Measurements from ENCODE around the gene HDAC4.

HDAC4 gene

DNA sequence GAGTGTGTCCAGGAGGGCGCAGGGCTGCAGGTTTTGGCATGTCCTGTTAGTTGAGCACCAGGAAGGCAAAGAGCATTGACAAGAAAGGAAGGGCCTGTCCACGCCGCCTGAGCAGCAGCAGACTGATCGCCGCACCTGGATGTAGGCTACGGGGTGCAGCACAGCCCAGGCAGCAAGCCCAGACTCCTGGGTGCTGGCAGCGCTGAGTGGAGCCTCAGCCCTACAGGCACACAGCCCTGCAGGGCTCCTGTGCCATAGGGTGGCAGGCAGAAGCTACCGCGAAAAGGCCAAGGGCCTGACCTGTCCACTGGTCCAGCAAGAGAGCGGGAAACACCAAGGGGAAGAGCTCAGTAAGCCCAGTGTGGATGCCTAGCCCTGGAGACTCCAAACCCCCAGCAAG is 198.0 kb downstream of the HDAC4 start:
- H3K36me3 ChIP-seq (replicated peaks), result no peaks in the 10 kb centered on the region
- in situ Hi-C loops (cut with HindIII; ENCODE audit: low pct_ligation_motif_present, low sequenced_read_pairs), result no loop called here
- no peak overlapping the region for H3K4me3 ChIP-seq (ENCODE audit: low read depth, low read length)
- no peaks in the 10 kb centered on the region for H3K27me3 ChIP-seq (replicated peaks)
- no peak overlapping the region for H3K27ac ChIP-seq
- TF ChIP-seq, protein P1, sequence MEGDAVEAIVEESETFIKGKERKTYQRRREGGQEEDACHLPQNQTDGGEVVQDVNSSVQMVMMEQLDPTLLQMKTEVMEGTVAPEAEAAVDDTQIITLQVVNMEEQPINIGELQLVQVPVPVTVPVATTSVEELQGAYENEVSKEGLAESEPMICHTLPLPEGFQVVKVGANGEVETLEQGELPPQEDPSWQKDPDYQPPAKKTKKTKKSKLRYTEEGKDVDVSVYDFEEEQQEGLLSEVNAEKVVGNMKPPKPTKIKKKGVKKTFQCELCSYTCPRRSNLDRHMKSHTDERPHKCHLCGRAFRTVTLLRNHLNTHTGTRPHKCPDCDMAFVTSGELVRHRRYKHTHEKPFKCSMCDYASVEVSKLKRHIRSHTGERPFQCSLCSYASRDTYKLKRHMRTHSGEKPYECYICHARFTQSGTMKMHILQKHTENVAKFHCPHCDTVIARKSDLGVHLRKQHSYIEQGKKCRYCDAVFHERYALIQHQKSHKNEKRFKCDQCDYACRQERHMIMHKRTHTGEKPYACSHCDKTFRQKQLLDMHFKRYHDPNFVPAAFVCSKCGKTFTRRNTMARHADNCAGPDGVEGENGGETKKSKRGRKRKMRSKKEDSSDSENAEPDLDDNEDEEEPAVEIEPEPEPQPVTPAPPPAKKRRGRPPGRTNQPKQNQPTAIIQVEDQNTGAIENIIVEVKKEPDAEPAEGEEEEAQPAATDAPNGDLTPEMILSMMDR (IDR thresholded peaks at IDR 0.05; ENCODE audit: low read depth, low read length, missing control alignments), result no peak
- DNase-seq, result no peak

GRCh38 chr2:239202343-239202742 is 198.5 kb downstream of the HDAC4 start:
- Histone ChIP-seq H3K27ac (no peak overlapping the region), H3K27me3 (replicated peaks) (no peaks in the 10 kb centered on the region), H3K36me3 (replicated peaks) (no peaks in the 10 kb centered on the region), H3K4me3 (ENCODE audit: low read depth, low read length) (no peak overlapping the region)
- TF ChIP-seq, protein P1 (IDR thresholded peaks at IDR 0.05; ENCODE audit: low read depth, low read length, missing control alignments), result no peak
- DNase-seq, result no peak
- in situ Hi-C loops (cut with HindIII; ENCODE audit: low pct_ligation_motif_present, low sequenced_read_pairs), result no loop called here

- TF ChIP-seq, protein P1 (IDR thresholded peaks at IDR 0.05; ENCODE audit: low read depth, low read length, missing control alignments), result no peak
- DNase-seq, result no peak
- in situ Hi-C loops (cut with HindIII; ENCODE audit: low pct_ligation_motif_present, low sequenced_read_pairs), result no loop called here
- Histone ChIP-seq H3K27me3 (replicated peaks) (no peaks in the 10 kb centered on the region), H3K36me3 (replicated peaks) (no peaks in the 10 kb centered on the region), H3K27ac (no peak overlapping the region), H3K4me3 (ENCODE audit: low read depth, low read length) (no peak overlapping the region)
Observed at GRCh38 chr2:239201884-239202283, 198.9 kb downstream of the HDAC4 start.

- Histone ChIP-seq H3K4me3 (ENCODE audit: low read depth, low read length) (no peak overlapping the region), H3K36me3 (replicated peaks) (no peaks in the 10 kb centered on the region), H3K27ac (no peak overlapping the region), H3K27me3 (replicated peaks) (no peaks in the 10 kb centered on the region)
- no peak for DNase-seq
- TF ChIP-seq, protein P1 (IDR thresholded peaks at IDR 0.05; ENCODE audit: low read depth, low read length, missing control alignments), result no peak
- in situ Hi-C loops (cut with HindIII; ENCODE audit: low pct_ligation_motif_present, low sequenced_read_pairs), result no loop called here
Observed at GRCh38 chr2:239201531-239201876, 199.3 kb downstream of the HDAC4 start.

DNA sequence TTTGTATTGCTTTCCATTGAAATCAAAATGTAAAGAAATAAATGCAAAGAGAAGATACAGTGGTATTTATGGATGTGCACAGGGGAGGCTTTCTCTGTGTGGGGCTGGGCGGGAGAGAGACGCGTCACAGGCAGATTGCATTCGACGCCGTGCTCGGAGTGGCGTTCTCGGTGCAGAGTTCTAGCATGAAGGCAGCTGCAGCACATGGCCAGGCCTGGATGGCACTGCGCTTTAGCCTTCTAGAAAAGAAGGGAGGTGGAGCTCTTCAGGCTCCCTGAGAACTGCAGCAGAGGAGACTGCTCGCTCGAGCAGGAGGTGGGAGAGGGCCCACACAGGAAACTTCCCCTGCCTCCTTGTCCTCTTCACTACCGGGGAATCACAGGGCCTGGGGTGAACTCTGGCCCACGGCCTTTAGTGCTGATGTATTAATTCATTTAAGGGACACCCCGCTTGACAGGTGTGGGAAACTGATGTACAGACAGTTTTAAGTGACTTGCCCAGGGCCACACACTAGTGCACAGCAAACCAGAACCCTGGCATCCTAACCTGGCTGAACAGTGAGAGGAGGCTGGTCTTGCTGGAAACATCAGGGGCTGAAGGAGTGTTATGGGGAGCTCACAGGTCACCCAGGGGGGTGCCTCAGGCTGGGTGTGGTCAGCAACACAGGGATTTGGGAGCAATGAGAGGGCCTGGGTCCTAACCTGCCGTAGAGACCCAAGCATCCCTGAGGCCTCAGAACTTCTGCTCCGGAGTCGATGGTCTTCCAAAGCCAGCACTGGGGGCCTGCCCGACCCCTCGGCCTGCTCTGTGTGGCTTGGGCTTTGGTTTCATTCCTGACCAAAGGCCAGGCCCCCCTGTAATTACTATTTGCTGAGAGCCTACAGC is 199.9 kb downstream of the HDAC4 start:
- no peaks in the 10 kb centered on the region for H3K27me3 ChIP-seq (replicated peaks)
- no peak for DNase-seq
- H3K36me3 ChIP-seq (replicated peaks), result no peaks in the 10 kb centered on the region
- TF ChIP-seq, protein P1 (IDR thresholded peaks at IDR 0.05; ENCODE audit: low read depth, low read length, missing control alignments), result no peak
- H3K27ac ChIP-seq, result no peak overlapping the region
- in situ Hi-C loops (cut with HindIII; ENCODE audit: low pct_ligation_motif_present, low sequenced_read_pairs), result no loop called here
- no peak overlapping the region for H3K4me3 ChIP-seq (ENCODE audit: low read depth, low read length)
